ENCODE data around the gene CIZ1.
"Not testable (repeated sequence)": the region's sequence is repeated elsewhere in the genome, so short reads cannot be mapped to it uniquely, and the experiment has no call there.

CIZ1 gene

GRCh38 chr9:128182893-128183588 lies 8.3 kb downstream of the CIZ1 start:
- H3K4me3 ChIP-seq (ENCODE audit: low read depth, low read length) = no peak overlapping the region
- TF ChIP-seq CTCF (IDR thresholded peaks at IDR 0.05; ENCODE audit: low read depth, low read length, missing control alignments) = no peak
- no peak for DNase-seq (ENCODE audit: low read depth)

GRCh38 chr9:128181480-128181879 lies 9.9 kb downstream of the CIZ1 start:
- peak; percentile 12 for TF ChIP-seq CTCF (IDR thresholded peaks at IDR 0.05; ENCODE audit: low read depth, low read length, missing control alignments)
- not testable (repeated sequence) for H3K4me3 ChIP-seq (ENCODE audit: low read depth, low read length); DNase-seq (ENCODE audit: low read depth)

GRCh38 chr9:128180447-128180846 lies 10.9 kb downstream of the CIZ1 start:
- no peak overlapping the region for H3K4me3 ChIP-seq (ENCODE audit: low read depth, low read length)
- TF ChIP-seq CTCF (IDR thresholded peaks at IDR 0.05; ENCODE audit: low read depth, low read length, missing control alignments) = no peak
- DNase-seq (ENCODE audit: low read depth) = no peak

- TF ChIP-seq CTCF (IDR thresholded peaks at IDR 0.05; ENCODE audit: low read depth, low read length, missing control alignments) = no peak
- H3K4me3 ChIP-seq (ENCODE audit: low read depth, low read length) = no peak overlapping the region
- DNase-seq (ENCODE audit: low read depth) = no peak
Measured at GRCh38 chr9:128180001-128180400, 11.4 kb downstream of the CIZ1 start.

GRCh38 chr9:128178806-128179431 lies 12.5 kb downstream of the CIZ1 start:
- DNase-seq (ENCODE audit: low read depth) = no peak
- H3K4me3 ChIP-seq (ENCODE audit: low read depth, low read length) = no peak overlapping the region
- TF ChIP-seq CTCF (IDR thresholded peaks at IDR 0.05; ENCODE audit: low read depth, low read length, missing control alignments) = no peak

- no peak for TF ChIP-seq CTCF (IDR thresholded peaks at IDR 0.05; ENCODE audit: low read depth, low read length, missing control alignments)
- no peak for DNase-seq (ENCODE audit: low read depth)
- H3K4me3 ChIP-seq (ENCODE audit: low read depth, low read length) = no peak overlapping the region
Measured at GRCh38 chr9:128175726-128176125, 15.6 kb downstream of the CIZ1 start.
